ENCODE results near the gene ISM1. TPM values are rescaled to one million over a fixed set of nuclear protein-coding genes. Genes with fewer than 3 reads are reported as not detected.
A peak's percentile ranks its signal among the peaks of the same experiment; 100 is the strongest.

Gene ISM1
- total RNA-seq, 2 donors from 2014 or later, result 20.4 to 25.1 TPM

DNA sequence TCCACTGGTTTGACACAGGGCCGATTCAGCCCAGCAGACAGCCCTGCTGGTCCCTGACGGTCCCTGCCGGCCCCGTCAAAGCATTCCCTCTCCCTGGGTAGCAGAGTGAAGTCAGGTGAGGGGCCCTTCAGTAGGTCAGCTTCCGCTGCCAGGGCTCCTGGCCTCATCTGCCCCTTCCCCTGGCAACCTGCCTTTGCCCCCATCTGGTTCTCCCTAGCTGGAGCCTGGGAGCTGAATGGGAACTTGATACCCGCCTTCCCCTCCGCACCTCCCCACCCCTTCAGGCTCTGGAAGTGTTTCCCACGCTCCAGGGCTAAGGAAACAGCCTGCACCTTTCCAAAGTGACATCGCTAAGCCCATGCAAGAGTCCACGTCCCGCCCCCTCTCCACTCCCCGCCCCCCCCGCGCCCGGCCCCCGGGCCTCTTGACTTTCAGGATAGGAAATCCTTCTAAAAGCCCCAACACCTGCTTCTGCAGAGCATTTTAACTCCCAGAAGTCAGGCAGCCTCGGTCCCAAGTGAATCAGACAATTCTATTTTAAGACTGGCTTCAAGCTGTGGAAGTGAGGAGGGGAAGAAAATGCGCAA, 53.3 kb downstream of the ISM1 start:
- Histone ChIP-seq H3K27ac (no peak overlapping the region), H3K36me3 (no peaks in the 10 kb centered on the region), H3K4me3 (peak overlapping the region; percentile 37), H3K4me1 (ENCODE audit: control insufficient read depth in 1 of 2, low read depth in 2 of 2) (peaks cover 10 to 23% of the 10 kb centered on the region in 2 donors), H3K27me3 (replicated peaks; ENCODE audit: insufficient read depth) (no peaks in the 10 kb centered on the region), H3K9me3 (no peaks in the 10 kb centered on the region)
- TF ChIP-seq, protein P1, sequence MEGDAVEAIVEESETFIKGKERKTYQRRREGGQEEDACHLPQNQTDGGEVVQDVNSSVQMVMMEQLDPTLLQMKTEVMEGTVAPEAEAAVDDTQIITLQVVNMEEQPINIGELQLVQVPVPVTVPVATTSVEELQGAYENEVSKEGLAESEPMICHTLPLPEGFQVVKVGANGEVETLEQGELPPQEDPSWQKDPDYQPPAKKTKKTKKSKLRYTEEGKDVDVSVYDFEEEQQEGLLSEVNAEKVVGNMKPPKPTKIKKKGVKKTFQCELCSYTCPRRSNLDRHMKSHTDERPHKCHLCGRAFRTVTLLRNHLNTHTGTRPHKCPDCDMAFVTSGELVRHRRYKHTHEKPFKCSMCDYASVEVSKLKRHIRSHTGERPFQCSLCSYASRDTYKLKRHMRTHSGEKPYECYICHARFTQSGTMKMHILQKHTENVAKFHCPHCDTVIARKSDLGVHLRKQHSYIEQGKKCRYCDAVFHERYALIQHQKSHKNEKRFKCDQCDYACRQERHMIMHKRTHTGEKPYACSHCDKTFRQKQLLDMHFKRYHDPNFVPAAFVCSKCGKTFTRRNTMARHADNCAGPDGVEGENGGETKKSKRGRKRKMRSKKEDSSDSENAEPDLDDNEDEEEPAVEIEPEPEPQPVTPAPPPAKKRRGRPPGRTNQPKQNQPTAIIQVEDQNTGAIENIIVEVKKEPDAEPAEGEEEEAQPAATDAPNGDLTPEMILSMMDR (IDR thresholded peaks at IDR 0.05), result no peak
- no peak for DNase-seq (ENCODE audit: low spot score)
- ATAC-seq (ENCODE audit: insufficient number of reproducible peaks, low FRiP score, low read depth), result no peak

DNA sequence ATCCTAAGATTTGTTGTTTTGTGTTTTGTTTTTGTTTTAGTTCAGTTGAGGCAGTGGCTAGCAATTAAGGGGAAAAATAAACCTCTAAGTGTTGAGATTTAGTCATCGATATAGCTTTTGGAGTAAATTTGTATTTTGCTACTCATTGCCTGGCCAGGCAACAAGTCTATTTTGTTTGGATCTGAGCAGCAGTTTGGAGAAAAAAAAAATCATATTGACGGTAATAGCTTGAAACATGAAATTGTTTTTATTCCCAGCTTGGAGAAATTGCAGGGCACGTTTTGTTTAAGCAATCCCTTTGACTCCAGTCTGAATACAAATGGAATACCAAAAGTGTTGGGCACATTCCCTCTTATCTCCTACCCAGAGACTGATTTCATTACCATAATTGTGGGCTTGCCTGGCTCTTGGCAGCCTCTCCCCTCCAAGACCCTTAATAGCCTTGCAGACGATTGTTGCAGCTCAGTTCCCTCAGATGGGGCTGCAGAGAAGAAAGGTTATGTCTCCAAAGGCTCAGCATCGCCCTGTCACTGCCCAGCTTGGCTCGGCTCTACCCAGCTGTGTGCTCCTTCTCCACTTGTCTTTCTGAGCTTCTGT, 56.0 kb downstream of the ISM1 start:
- DNase-seq (ENCODE audit: low spot score) (no peak), ATAC-seq (ENCODE audit: insufficient number of reproducible peaks, low FRiP score, low read depth) (no peak)
- peaks cover 10 to 23% of the 10 kb centered on the region in 2 donors for H3K4me1 ChIP-seq (ENCODE audit: control insufficient read depth in 1 of 2, low read depth in 2 of 2)
- H3K4me3 ChIP-seq, result no peak overlapping the region
- H3K27me3 ChIP-seq (replicated peaks; ENCODE audit: insufficient read depth), result no peaks in the 10 kb centered on the region
- no peaks in the 10 kb centered on the region for H3K36me3 ChIP-seq
- TF ChIP-seq, protein P1 (IDR thresholded peaks at IDR 0.05), result no peak
- H3K27ac ChIP-seq, result no peak overlapping the region
- H3K9me3 ChIP-seq, result no peaks in the 10 kb centered on the region

DNA sequence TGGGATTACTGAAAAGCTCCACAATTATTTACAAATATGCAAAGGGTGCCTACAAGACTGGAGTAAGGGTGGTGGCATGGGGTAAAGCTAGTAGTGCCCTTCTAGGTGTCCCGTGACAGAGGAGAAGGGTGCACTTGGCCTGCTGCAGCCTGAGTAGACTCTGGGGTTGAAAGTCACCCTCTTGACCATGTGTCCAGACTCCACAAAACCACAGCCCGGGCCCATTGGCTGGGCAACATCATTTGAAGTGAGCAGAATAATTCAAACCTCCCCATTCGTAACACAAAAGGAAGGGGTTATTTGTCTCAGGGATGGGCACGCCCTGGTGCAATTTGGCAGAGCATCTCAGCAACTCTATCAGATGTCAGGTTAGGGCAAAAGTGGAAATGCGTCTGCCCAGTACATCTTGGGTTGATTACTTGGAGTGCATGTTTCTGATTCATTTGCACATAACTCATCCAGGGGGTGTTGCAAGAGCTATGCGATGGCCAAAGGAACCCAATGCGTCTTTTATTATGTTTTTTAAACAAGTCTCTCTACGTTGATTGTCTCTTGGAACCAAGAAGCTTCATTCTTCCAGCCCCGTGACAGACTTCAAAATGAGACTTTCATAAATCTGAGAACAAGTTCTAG, 56.7 kb downstream of the ISM1 start:
- no peaks in the 10 kb centered on the region for H3K27me3 ChIP-seq (replicated peaks; ENCODE audit: insufficient read depth)
- H3K9me3 ChIP-seq, result no peaks in the 10 kb centered on the region
- H3K4me3 ChIP-seq, result no peak overlapping the region
- DNase-seq (ENCODE audit: low spot score) (no peak), ATAC-seq (ENCODE audit: insufficient number of reproducible peaks, low FRiP score, low read depth) (no peak)
- peaks cover 10 to 23% of the 10 kb centered on the region in 2 donors for H3K4me1 ChIP-seq (ENCODE audit: control insufficient read depth in 1 of 2, low read depth in 2 of 2)
- no peaks in the 10 kb centered on the region for H3K36me3 ChIP-seq
- no peak overlapping the region for H3K27ac ChIP-seq
- TF ChIP-seq, protein P1 (IDR thresholded peaks at IDR 0.05), result no peak

DNA sequence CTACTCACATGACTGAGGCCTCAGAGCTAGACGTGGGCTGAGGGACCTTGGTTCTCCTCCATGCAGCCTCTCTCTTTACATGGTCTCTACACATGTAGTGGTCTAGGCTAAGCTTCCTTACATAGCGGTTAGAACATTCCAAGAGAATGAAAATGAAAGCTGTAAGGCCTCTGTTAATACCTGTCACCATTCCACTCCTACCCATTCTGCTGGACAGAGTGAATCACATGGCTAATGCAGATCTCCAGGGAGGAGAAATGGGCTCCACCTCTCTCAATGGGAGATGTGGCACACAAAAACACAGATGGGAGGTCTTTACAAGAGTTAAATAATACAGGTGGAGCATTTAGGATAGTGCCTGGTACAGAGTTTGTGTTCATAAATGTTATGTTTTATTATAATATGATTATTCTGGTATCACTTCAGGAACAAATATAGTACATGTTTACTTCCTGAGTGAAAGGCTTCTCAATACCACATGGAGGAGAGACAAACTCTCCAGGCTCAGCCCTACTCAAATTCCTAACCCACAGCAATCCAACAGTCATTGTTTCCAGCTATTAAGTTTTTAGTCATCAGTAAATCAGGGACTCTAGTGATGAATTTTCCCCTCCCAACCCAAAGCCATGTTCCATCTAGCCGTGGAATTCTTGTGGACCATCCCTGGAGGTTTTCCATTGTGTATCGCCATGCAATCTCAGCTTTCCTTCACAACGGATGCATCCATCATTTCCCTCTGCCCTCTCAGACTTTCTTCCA, 57.9 kb downstream of the ISM1 start:
- H3K27ac ChIP-seq, result no peak overlapping the region
- TF ChIP-seq, protein P1 (IDR thresholded peaks at IDR 0.05), result no peak
- H3K9me3 ChIP-seq, result no peaks in the 10 kb centered on the region
- DNase-seq (ENCODE audit: low spot score) (no peak), ATAC-seq (ENCODE audit: insufficient number of reproducible peaks, low FRiP score, low read depth) (no peak)
- no peak overlapping the region for H3K4me3 ChIP-seq
- no peaks in the 10 kb centered on the region for H3K27me3 ChIP-seq (replicated peaks; ENCODE audit: insufficient read depth)
- H3K4me1 ChIP-seq (ENCODE audit: control insufficient read depth in 1 of 2, low read depth in 2 of 2), result peaks cover 10 to 20% of the 10 kb centered on the region in 2 donors
- H3K36me3 ChIP-seq, result no peaks in the 10 kb centered on the region
